CD4-positive, alpha-beta T cell treated with Interleukin-12 subunit alpha and Interleukin-12 subunit beta, for 1 hour (primary cell): ENCODE data around the gene SERPINF2.
"Not testable (repeated sequence)": the region's sequence is repeated elsewhere in the genome, so short reads cannot be mapped to it uniquely, and the experiment has no call there.

Source experiments
- DNase-seq: peaks from one replicate; pipeline ENCODE4 v3.0.0-alpha.2; 2020

The SERPINF2 gene

DNA sequence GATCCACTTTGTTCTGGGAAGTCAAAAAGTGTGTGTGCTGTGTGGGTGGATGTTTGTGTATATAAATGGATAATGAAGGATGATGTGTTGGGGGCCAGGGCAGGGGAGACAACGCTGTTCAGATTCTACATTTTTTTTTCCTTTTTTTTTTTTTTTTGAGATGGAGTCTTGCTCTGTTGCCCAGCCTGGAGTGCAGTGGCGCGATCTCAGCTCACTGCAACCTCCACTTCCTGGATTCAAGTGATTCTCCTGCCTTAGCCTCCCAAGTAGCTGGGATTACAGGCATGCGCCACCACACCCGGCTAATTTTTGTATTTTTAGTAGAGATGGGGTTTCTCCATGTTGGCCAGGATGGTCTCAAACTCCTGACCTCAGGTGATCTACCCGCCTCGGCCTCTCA is 22.0 kb downstream of the SERPINF2 start:
- DNase-seq = not testable (repeated sequence)

DNA sequence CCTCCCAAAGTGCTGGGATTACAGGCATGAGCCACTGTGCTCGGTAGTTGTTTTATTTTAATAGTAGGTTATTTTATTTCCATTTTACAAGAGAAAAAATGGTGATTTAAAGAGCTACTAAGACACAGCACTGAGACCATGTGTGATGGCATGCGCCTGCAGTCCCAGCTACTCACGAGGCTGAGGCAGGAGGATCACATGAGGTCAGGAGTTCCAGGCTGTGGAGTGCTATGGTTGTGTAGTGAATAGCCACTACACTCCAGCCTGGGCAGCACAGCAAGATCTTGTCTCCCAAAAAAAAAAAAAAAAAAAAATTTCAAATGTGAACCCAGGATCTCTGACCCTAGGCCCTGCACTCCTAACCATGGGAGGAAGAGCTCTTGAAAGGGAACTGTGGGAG is 22.9 kb downstream of the SERPINF2 start:
- DNase-seq = no peak

- DNase-seq = no peak
Observed at GRCh38 chr17:1766382-1767135, 23.9 kb downstream of the SERPINF2 start.

DNA sequence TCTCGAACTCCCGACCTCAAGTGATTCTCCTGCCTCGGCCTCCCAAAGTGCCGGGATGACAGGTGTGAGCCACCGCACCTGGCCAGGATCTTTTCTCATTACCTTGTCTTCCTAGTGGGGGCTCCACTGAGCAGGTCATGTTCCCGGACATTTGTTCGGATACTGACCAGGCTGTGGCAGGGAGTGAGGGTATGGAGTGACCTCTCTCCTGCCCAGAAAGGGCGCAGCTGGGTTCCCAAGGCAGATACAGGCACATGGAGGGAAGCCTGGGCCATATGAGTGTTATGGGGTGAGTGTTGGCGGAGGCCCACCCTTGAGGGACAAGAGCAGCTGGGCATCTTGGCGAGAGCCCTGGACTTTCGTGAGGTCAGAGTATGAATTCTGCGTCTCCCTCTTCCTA is 24.7 kb downstream of the SERPINF2 start:
- no peak for DNase-seq

- no peak for DNase-seq
Observed at GRCh38 chr17:1769822-1770477, 27.3 kb downstream of the SERPINF2 start.

- DNase-seq = not testable (repeated sequence)
Observed at GRCh38 chr17:1773000-1773695, 30.5 kb downstream of the SERPINF2 start.

DNA sequence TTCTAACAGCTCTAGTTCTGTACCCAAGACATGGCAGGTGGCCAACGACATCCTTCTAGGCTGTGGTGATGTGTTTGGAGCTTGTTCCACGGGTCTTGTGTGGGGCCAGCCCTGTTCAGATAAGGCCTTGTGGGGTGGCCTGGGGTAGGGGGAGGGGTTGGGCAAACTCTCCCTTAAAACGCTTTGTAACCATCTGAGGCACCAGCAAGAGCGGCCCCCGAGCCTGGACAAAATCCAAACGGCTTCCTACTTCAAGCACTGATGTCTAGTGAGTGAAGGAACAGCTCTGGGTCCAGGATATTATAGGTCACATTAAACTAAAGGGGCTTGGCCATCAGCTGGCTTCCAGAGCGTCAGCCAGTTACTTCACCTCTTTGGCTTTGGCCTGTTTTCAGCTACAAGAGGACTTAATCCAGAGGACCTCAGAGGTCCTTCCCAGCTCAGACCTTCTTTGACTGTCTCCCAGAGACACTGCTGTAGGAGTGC is 31.1 kb downstream of the SERPINF2 start:
- DNase-seq = no peak

- DNase-seq = no peak
Observed at GRCh38 chr17:1774390-1775176, 31.9 kb downstream of the SERPINF2 start.

DNA sequence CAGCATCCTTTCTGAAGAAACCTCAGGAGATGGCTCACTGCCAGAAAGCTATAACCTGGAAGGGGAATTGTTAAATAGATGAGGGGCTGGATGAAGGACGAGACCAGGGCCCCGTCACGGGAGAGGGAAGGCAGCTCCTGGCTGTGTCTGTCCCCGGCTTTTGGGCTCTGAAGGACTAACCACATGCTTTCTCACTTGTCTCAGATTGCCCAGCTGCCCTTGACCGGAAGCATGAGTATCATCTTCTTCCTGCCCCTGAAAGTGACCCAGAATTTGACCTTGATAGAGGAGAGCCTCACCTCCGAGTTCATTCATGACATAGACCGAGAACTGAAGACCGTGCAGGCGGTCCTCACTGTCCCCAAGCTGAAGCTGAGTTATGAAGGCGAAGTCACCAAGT is 33.7 kb downstream of the SERPINF2 start:
- no peak for DNase-seq

DNA sequence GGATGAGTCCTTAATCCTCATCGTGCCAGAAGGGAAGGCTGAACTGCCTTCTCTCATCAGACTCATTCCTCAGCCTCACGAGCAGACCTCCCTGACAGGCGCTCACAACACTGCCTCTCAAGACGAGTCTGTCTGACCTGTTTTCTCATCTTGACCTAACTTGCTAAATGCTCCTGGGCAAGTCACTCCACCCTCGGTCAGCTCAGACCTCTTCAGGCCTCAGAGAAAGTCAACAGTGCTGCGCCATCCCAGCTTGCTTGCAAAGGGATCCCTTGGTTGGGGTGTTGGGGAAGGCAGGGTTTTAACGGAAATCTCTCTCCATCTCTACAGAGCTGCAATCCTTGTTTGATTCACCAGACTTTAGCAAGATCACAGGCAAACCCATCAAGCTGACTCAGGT is 34.2 kb downstream of the SERPINF2 start:
- DNase-seq = no peak

- no peak for DNase-seq
Observed at GRCh38 chr17:1779571-1780131, 37.0 kb downstream of the SERPINF2 start.

DNA sequence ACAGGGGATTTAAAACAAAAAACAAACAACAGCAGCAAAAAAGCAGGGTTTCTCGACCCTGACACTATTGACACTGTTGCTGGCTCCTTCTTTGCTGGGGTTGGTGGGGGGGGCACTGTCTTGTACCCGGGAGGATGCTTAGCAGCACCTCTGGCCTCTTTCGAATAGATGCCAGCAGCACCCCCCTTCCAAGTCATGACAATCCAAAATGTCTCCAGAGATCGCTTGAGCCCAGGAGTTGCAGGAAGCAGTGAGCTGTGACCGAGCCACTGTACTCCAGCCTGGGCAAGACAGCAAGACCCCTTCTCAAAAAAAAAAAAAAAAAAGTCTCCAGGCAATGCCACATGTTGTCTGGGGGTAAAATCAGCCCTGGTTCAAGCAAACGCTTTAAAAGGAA is 39.5 kb downstream of the SERPINF2 start:
- no peak for DNase-seq

DNA sequence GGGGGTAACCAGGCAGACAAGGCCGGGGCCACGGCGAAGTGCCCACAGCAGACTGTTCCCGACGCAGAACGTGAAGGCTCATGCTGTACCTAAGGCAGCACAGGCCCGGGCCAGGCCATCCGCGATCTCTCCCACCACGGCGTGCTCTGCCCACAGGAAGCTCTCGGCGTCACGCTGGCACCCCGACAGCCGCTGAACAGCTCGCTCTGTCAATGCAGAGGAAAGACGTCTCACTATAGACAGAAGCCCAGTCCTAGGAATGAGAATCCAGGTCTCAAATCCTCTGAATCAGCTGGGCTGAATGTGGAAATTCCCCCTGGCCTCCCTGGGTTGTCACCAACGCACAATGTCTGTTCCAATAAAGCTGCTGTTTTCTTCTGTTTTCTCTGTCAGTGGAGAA is 40.6 kb downstream of the SERPINF2 start:
- no peak for DNase-seq

DNA sequence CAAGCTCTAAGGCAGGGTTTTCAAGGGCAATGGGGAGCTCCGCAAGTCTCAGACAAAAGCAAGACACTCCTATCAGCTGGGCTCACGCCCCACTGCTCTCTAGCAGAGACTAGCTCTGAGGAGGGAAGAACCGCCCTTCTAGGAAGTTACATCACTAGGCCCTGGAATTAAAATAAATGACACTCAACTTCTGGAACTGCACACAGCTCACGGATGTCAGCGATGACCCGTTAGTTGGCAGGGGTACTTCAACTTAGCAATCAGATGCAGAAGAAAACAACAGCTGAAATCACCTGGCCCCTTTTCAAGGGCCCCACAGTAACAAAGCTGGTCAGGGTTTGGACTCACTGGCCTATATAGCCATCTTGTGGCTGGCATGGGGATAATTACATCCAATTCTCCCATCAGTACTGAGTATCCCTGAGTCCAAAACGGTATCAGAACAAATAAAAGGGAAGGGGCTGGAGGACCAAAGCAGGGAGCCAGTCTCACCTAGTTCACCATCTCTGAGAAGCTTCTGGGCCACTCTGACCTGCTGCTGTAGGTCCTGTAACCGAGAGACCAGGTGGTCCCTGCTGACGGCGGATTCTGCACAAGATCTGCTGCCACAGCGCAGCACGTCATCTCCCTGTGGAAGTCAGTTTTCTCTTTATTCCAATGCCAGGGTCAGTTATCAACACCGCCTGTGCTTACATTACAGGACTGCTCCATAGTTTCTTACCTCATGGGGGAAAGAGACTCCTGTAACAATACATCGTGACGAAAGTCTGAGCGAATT is 41.4 kb downstream of the SERPINF2 start:
- DNase-seq = peak; percentile 27

DNA sequence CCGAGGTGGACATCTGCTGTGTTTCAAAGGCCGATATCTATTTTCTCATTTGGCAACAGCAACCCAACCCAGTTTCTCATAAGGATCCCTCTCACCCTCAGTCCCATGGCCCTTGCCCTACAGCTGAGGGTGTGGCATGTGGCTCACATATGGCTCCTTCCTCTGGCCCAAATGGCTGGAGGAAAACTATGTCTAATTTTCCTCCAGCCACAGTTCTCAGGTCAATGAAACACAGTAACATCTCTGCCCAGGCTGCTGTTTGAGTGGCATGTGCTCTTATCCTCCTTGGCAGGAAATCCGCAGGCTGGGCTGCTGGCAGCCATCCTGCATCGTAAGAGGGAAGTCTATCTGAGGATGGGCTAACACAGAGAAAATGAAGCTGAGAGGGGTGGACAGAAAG is 43.3 kb downstream of the SERPINF2 start:
- no peak for DNase-seq

GRCh38 chr17:1786708-1787107 is 44.0 kb downstream of the SERPINF2 start:
- no peak for DNase-seq

DNA sequence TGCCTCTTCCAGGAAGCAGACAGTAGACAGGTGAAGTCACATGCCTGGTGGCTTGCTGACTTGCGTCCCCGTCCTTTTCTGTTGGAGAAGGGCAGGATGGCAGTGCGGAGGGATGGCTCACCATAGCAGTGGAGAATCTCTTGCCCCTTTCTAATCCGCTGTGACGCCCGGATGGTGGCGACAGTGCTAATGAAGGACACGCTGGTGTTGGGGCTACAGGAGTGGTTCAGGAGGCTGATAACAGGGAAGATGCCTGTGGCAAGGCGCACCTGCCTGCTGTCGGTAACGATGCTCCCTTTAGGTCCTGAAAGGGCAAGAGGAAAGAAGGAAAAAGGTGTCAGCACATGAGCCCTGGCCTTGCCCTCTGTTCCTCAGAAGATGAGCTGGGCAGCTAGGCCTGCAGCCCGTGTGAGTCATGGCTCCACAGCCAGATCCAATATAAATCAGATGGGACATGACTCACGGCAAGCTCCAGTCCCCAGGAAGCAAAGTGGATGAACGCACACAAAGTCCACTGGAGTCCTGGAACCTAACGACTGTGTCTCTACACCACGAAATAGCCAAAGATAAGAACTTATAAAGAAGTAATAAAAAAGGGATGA is 44.7 kb downstream of the SERPINF2 start:
- no peak for DNase-seq

DNA sequence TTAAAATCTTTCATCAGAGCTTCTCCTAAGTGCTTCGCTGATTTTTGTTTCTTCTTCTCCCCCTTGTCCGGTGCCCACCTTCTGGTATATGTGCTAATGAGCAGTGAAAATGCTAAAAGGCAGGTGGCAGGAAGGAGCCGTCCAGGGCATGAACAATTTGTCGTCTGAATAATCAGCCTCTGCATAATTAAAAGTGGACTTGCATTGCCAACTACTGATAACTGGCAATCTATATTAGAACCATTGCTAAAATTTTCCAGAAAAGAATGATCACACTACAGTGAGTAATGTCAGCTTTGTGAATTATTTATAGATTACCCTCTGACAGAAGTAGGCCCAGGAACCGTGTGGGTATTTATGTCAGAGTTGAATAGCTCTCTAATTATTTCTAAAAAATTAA is 47.3 kb downstream of the SERPINF2 start:
- DNase-seq = no peak

DNA sequence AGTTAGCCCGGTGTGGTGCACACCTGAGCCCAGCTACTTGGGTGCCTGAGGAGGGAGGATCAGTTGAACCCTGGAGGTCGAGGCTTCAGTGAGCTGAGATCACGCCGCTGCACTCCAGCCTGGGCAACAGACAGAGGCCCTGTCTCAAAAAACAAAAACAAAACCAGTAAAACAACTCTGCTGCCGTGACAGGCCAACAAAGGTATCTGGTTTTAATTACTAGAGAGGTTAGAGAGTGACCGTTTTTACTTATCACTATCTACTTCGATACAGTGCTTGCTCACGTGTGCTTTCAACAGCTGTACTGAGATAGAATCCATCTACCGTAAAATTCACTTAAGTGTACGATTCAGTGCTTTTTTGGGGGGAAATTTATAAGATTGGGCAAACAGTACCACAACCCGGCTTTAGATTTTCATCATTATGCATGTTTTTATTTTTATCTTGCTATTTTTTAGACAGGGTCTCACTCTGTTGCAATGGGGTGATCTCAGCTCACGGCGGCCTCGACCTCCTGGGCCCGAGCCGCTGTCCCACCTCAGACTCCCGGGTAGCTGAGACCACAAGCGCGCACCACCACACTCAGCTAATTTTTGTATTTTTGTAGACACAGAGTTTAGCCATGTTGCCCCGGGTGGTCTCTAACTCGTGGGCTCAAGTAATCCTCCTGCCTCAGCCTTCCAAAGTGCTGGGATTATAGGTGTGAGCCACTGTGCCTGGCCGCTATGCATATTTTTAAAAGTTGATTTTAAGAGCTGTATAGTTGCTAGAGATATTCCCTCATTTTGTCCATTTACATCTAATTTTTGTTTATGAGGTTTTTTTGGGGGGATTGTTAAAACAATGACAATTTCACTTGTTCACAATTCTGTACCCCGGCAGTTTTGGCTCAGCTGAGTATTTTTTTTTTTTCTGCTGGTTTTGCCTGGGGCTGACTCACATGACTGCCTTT is 50.1 kb downstream of the SERPINF2 start:
- DNase-seq = no peak

- no peak for DNase-seq
Observed at GRCh38 chr17:1793447-1793806, 50.8 kb downstream of the SERPINF2 start.
